ENCODE measurements around the gene TNFRSF12A.

Gene TNFRSF12A

GRCh38 chr16:3059041-3059722 lies 39.0 kb downstream of the TNFRSF12A start (continued):
- TF ChIP-seq ZBTB7A (tag by site-specific recombination; IDR thresholded peaks at IDR 0.05; ENCODE audit: low read depth): 0 out of 2 replicates have a peak, but pooled peaks have one; percentile 57
- no peak for TF ChIP-seq ZNF157 (tag by site-specific recombination; IDR thresholded peaks at IDR 0.05)
- TF ChIP-seq ZNF76 (tag by site-specific recombination; IDR thresholded peaks at IDR 0.05; ENCODE audit: borderline replicate concordance, low read depth): peak; percentile 55; the same call in 1 of the 2 replicates
- TF ChIP-seq ZNF335 (tag by site-specific recombination; conservative IDR thresholded peaks at IDR 0.05): peak; percentile 79
- peak; percentile 84 for TF ChIP-seq ZNF341 (tag by site-specific recombination; IDR thresholded peaks at IDR 0.05; ENCODE audit: low read depth)
- peak; percentile 93 for TF ChIP-seq ZIC2 (tag by site-specific recombination; IDR thresholded peaks at IDR 0.05)
- TF ChIP-seq ZNF2 (tag by site-specific recombination; IDR thresholded peaks at IDR 0.05): peak; percentile 34; the same call in 1 of the 2 replicates
- TF ChIP-seq RBAK (tag by site-specific recombination; IDR thresholded peaks at IDR 0.05): no peak
- TF ChIP-seq, protein P1, sequence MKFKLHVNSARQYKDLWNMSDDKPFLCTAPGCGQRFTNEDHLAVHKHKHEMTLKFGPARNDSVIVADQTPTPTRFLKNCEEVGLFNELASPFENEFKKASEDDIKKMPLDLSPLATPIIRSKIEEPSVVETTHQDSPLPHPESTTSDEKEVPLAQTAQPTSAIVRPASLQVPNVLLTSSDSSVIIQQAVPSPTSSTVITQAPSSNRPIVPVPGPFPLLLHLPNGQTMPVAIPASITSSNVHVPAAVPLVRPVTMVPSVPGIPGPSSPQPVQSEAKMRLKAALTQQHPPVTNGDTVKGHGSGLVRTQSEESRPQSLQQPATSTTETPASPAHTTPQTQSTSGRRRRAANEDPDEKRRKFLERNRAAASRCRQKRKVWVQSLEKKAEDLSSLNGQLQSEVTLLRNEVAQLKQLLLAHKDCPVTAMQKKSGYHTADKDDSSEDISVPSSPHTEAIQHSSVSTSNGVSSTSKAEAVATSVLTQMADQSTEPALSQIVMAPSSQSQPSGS (tag by site-specific recombination; IDR thresholded peaks at IDR 0.05; ENCODE audit: low read depth): no peak
- peak; percentile 63 for TF ChIP-seq SP2 (tag by site-specific recombination; IDR thresholded peaks at IDR 0.05)
- peak; percentile 88 for TF ChIP-seq ZSCAN30 (tag by site-specific recombination; IDR thresholded peaks at IDR 0.05)
- no peak for TF ChIP-seq ZNF174 (tag by site-specific recombination; IDR thresholded peaks at IDR 0.05)
- TF ChIP-seq ZEB2 (tag by site-specific recombination; IDR thresholded peaks at IDR 0.05): peak; percentile 79
- TF ChIP-seq KLF17 (tag by site-specific recombination; IDR thresholded peaks at IDR 0.05): peak; percentile 30; the same call in 1 of the 2 replicates
- TF ChIP-seq ZNF561 (tag by site-specific recombination; IDR thresholded peaks at IDR 0.05; ENCODE audit: borderline replicate concordance): peak; percentile 91
- TF ChIP-seq ZNF610 (tag by site-specific recombination; IDR thresholded peaks at IDR 0.05; ENCODE audit: borderline replicate concordance): no peak
- peak; percentile 60 for TF ChIP-seq SP3 (tag by site-specific recombination; IDR thresholded peaks at IDR 0.05)
- peak; percentile 77 for TF ChIP-seq KLF16 (tag by site-specific recombination; IDR thresholded peaks at IDR 0.05)

- Histone ChIP-seq H3K4me3 (ENCODE audit: low read depth, low read length) (peak overlapping the region; percentile 33), H3K4me1 (ENCODE audit: control insufficient read depth, insufficient read depth, low read length) (peaks cover 3% of the 10 kb centered on the region), H3K27ac (ENCODE audit: extremely low read depth, low read depth, low read length) (peak overlapping the region; percentile 56; the same call in 1 of the 2 replicates), H3K36me3 (ENCODE audit: control insufficient read depth in 2 of 2, insufficient read depth in 1 of 2, low read length in 2 of 2) (peaks cover 0 to 13% of the 10 kb centered on the region in 2 experiments; a peak in 2 of 3 replicates), H3K9me3 (ENCODE audit: control insufficient read depth, insufficient read depth, low read depth, low read length) (no peaks in the 10 kb centered on the region)
- POLR2A ChIA-PET: interaction anchor here (1.1 to 1.9 kb wide), 8 partner anchors 10 to 72 kb away, joined by 3 to 17 read pairs (median 4); partner anchors contain the start of gene ZSCAN10
- CTCF ChIA-PET: interaction anchor here (0.6 to 5.3 kb wide), 26 partner anchors 10 to 275 kb away, joined by 3 to 54 read pairs (median 4); partner anchors contain the start of genes OR1F1, ZNF205 and ZSCAN10
- no peak; the same call in none of the 2 replicates for TF ChIP-seq ZNF76 (tag by site-specific recombination; IDR thresholded peaks at IDR 0.05; ENCODE audit: borderline replicate concordance, low read depth)
- no peak for TF ChIP-seq ZBTB48 (tag by site-specific recombination; IDR thresholded peaks at IDR 0.05)
- no peak for TF ChIP-seq ZNF211 (tag by site-specific recombination; IDR thresholded peaks at IDR 0.05; ENCODE audit: low read depth)
- TF ChIP-seq ZNF157 (tag by site-specific recombination; IDR thresholded peaks at IDR 0.05): no peak
- TF ChIP-seq ZNF416 (tag by site-specific recombination; IDR thresholded peaks at IDR 0.05): no peak
- TF ChIP-seq ZFHX2 (tag by site-specific recombination; conservative IDR thresholded peaks at IDR 0.05): 0 out of 2 replicates have a peak, but pooled peaks have one; percentile 5
- no peak for TF ChIP-seq ZNF558 (tag by site-specific recombination; IDR thresholded peaks at IDR 0.05)
- TF ChIP-seq KLF7 (tag by site-specific recombination; IDR thresholded peaks at IDR 0.05; ENCODE audit: borderline replicate concordance): no peak
- TF ChIP-seq ZNF785 (tag by site-specific recombination; IDR thresholded peaks at IDR 0.05): no peak
- TF ChIP-seq, protein P2, sequence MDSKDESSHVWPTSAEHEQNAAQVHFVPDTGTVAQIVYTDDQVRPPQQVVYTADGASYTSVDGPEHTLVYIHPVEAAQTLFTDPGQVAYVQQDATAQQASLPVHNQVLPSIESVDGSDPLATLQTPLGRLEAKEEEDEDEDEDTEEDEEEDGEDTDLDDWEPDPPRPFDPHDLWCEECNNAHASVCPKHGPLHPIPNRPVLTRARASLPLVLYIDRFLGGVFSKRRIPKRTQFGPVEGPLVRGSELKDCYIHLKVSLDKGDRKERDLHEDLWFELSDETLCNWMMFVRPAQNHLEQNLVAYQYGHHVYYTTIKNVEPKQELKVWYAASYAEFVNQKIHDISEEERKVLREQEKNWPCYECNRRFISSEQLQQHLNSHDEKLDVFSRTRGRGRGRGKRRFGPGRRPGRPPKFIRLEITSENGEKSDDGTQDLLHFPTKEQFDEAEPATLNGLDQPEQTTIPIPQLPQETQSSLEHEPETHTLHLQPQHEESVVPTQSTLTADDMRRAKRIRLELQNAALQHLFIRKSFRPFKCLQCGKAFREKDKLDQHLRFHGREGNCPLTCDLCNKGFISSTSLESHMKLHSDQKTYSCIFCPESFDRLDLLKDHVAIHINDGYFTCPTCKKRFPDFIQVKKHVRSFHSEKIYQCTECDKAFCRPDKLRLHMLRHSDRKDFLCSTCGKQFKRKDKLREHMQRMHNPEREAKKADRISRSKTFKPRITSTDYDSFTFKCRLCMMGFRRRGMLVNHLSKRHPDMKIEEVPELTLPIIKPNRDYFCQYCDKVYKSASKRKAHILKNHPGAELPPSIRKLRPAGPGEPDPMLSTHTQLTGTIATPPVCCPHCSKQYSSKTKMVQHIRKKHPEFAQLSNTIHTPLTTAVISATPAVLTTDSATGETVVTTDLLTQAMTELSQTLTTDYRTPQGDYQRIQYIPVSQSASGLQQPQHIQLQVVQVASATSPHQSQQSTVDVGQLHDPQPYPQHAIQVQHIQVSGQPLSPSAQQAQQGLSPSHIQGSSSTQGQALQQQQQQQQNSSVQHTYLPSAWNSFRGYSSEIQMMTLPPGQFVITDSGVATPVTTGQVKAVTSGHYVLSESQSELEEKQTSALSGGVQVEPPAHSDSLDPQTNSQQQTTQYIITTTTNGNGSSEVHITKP (tag by site-specific recombination; IDR thresholded peaks at IDR 0.05): no peak
- no peak for TF ChIP-seq ZNF449 (tag by site-specific recombination; IDR thresholded peaks at IDR 0.05)
- TF ChIP-seq ZBTB21 (tag by site-specific recombination; IDR thresholded peaks at IDR 0.05): no peak
- 0 out of 2 replicates have a peak, but pooled peaks have one; percentile 5 for TF ChIP-seq ZNF341 (tag by site-specific recombination; IDR thresholded peaks at IDR 0.05; ENCODE audit: low read depth)
- no peak for TF ChIP-seq ZNF132 (tag by site-specific recombination; IDR thresholded peaks at IDR 0.05; ENCODE audit: borderline replicate concordance)
Measured at GRCh38 chr16:3059723-3060242, 39.6 kb downstream of the TNFRSF12A start.
